ENCODE measurements around the gene FERMT3. TPM values are rescaled to one million over a fixed set of nuclear protein-coding genes. Genes with fewer than 3 reads are reported as not detected.

The FERMT3 gene
- total and polyA plus RNA-seq, 2 of the 13 experiments (the other 11 are each of a cell fraction or from before 2014, with no cell fraction given) = 0.29 TPM; not detected in 1

GRCh38 chr11:64245797-64246620 lies 39.5 kb downstream of the FERMT3 start (continued):
- no peak for TF ChIP-seq ZNF646 (CRISPR knock-in tag; IDR thresholded peaks at IDR 0.05)
- no peak for TF ChIP-seq SMAD9 (CRISPR knock-in tag; IDR thresholded peaks at IDR 0.05)
- TF ChIP-seq ZNF598 (CRISPR knock-in tag; IDR thresholded peaks at IDR 0.05; ENCODE audit: borderline replicate concordance) = no peak
- no peak for TF ChIP-seq EHMT2 (IDR thresholded peaks at IDR 0.05; ENCODE audit: borderline replicate concordance, low read depth, low read length)
- no peak for TF ChIP-seq KLF11 (CRISPR knock-in tag; IDR thresholded peaks at IDR 0.05)
- no peak for TF ChIP-seq NBN (conservative IDR thresholded peaks at IDR 0.05)
- TF ChIP-seq E2F5 (CRISPR knock-in tag; conservative IDR thresholded peaks at IDR 0.05) = no peak
- TF ChIP-seq NR3C1 (CRISPR knock-in tag; IDR thresholded peaks at IDR 0.05) = no peak
- TF ChIP-seq AGO2 (optimal IDR thresholded peaks at IDR 0.05; ENCODE audit: low read depth, low read length) = peak; percentile 54
- no peak for TF ChIP-seq RFXANK (CRISPR knock-in tag; IDR thresholded peaks at IDR 0.05)
- TF ChIP-seq GRHL1 (CRISPR knock-in tag; conservative IDR thresholded peaks at IDR 0.05) = no peak
- no peak for TF ChIP-seq ZNF567 (CRISPR knock-in tag; IDR thresholded peaks at IDR 0.05; ENCODE audit: borderline replicate concordance)
- TF ChIP-seq ZSCAN12 (CRISPR knock-in tag; IDR thresholded peaks at IDR 0.05) = no peak
- TF ChIP-seq MATR3 (CRISPR knock-in tag; IDR thresholded peaks at IDR 0.05) = no peak
- TF ChIP-seq MTA1 (CRISPR knock-in tag; IDR thresholded peaks at IDR 0.05; ENCODE audit: borderline replicate concordance) = 0 out of 2 replicates have a peak, but pooled peaks have one; percentile 58
- TF ChIP-seq ZNF674 (CRISPR knock-in tag; IDR thresholded peaks at IDR 0.05; ENCODE audit: low read depth) = no peak
- TF ChIP-seq ZNF562 (CRISPR knock-in tag; IDR thresholded peaks at IDR 0.05; ENCODE audit: borderline replicate concordance) = no peak
- 0 out of 2 replicates have a peak, but pooled peaks have one; percentile 15 for TF ChIP-seq ZMYM4 (CRISPR knock-in tag; IDR thresholded peaks at IDR 0.05)
- TF ChIP-seq TERF1 (CRISPR knock-in tag; IDR thresholded peaks at IDR 0.05) = no peak
- no peak for TF ChIP-seq NFE2L2 (IDR thresholded peaks at IDR 0.05; ENCODE audit: low read length)
